ENCODE measurements around the gene ASS1.

ASS1 gene

DNA sequence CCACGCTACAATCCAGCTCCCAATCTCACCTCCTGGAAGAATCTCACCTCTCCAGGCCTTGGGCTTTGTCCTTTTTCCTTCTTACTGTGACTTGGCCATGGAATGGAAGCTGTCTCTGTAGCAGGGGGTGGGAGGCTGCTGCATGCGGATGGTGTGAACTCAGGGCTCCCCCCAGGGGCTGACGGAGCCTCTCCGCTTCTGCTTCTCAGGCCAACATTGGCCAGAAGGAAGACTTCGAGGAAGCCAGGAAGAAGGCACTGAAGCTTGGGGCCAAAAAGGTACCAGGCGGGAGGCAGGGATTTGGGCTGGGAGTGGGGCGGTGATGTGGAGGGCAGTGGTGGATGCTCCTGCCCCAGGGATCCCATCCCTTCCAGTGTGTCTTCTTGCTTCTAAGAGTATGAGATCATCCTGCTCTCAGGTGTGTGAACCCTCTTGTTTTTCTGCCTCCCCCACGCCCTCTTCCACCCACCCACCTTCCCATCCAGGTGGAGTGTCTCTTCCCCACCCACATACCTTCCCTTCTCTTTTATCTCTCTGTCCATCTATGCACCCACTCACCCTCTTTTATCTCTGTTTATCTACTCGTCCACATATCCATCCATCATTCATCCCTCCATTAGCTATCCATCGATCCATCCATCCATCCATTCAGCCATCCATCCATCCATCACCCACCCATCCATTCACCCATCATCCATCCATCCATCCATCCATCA lies 9.5 kb downstream of the ASS1 start:
- no peak for DNase-seq (ENCODE audit: low read depth)

DNA sequence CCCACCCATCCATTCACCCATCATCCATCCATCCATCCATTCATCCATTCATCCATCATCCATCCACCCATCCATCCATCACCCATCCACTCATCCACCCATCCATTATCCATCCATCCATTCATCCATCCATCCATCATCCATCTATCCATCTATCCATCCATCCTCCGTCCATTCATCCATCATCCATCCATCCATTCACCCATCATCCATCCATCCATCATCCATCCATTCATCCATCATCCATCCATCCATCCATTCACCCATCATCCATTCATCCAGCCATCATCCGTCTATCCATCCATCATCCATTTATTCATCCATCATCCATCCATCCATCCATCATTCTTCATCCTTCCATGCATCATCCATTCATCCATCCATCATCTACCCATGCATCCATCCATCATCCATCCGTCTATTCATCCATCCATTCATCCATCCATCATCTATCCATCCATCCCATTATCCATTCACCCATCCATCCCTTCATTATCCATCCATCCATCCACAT lies 10.1 kb downstream of the ASS1 start:
- DNase-seq (ENCODE audit: low read depth): no peak

DNA sequence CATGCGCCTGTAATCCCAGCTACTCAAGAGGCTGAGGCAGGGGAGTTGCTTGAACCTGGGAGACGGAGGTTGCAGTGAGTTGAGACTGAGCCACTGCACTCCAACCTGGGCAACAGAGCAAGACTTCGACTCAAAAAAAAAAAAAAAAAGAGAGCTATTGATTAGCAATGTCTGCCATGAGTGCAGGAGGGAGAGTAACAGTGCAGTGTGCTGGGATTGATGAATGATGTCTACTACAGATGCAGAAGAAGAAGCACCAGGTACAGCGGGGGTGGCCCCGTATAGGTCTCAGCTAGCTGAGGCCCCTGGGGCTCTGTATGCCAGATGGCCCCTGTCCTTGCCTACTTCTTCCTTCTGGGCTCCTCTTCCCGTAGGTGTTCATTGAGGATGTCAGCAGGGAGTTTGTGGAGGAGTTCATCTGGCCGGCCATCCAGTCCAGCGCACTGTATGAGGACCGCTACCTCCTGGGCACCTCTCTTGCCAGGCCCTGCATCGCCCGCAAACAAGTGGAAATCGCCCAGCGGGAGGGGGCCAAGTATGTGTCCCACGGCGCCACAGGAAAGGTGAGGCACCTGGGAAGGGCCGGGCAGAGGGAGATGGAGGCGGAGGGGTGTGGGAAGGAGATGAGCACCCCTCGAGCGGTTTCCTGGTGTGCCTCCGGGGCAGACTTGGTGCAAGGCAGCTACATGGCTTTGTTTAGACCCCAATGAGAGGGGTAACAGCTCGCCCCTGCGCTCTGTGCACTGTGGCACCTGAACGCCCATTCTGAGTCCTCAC lies 13.5 kb downstream of the ASS1 start:
- DNase-seq (ENCODE audit: low read depth): no peak

DNA sequence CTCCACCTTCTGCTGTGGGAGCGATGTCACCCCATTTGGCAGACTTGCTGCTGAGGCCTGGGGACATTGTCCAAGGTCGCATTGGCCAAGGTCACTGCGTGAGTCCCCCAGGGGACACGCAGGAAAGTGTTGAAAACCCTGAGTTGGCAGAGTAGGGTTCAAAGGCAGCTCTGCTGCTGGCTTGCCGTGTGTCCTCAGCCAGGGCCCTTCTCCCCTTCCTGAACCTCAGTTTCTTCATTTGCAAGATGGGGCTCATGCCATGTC lies 14.0 kb downstream of the ASS1 start:
- no peak for DNase-seq (ENCODE audit: low read depth)

DNA sequence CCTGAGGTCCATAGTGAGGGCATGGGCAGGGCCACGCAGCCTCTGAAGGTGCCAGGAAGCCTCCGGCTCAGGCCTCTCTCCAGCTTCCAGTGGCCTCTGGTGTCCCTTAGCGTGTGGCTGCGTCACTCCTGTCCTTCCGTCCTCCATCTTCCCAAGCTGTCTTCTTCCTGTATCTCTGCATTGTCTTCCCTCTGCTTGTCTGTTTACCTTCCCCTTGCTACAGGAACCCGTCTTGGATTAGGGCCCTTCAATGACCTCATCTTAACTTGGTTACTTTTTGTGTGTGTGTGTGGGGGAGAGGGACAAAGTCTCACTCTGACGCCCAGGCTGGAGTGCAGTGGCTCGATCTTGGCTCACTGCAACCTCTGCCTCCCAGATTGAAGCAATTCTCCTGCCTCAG lies 14.4 kb downstream of the ASS1 start:
- no peak for DNase-seq (ENCODE audit: low read depth)

DNA sequence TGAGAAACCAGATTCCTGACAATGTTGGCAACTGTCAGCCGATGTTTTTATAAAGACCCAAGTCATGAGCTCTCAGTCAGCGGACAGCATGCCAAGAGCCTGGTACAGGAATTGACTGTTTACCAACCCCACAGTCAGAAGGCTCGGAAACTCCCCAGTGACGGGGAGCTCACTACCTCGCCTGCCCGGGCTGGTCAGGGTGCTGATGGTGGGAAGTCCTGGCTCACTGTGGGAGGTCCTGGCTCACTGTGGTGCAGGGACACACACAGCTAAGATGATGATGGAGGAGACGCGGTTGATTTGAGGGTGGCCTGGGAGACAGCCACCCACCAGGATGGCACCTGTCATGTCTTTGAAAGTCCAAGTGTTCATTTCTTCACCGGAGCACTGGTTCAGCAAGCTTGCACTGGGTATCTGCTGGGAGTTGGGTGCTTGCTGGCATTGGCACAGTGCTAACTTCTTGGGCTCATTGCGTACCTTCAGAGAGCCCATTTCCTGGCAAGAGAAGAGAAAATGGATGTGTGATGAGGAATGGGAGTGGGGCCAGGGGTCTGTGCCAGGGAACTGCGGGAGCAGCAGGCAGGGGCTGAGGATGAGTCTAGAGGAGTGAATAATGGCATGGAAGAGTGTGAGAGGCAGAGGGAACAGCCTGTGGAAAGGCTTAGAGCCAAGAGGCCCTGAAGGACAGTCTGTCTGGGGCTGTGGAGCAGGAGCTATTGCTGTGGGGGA lies 15.3 kb downstream of the ASS1 start:
- DNase-seq (ENCODE audit: low read depth): no peak

DNA sequence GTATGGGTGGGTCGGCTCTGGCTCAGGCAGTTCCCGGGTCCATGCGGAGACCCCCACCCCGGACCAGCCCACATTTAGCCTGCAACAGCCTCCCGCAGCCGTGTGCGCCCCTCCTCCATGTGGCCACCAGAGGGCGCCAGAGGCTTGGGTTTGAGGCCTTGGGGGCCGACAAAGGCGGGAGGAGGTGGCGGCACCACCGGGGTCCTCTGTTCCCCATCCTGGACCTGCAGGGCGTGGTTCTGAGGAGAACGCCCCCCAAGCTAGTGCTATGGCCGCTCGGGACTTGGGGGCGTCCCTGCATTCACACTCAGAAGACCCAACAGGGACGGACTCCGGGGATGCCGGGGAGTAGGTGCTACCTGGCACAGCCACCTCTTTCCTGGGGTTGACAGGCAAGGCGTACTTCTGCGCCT lies 16.5 kb downstream of the ASS1 start:
- peak; percentile 31 for DNase-seq (ENCODE audit: low read depth)

DNA sequence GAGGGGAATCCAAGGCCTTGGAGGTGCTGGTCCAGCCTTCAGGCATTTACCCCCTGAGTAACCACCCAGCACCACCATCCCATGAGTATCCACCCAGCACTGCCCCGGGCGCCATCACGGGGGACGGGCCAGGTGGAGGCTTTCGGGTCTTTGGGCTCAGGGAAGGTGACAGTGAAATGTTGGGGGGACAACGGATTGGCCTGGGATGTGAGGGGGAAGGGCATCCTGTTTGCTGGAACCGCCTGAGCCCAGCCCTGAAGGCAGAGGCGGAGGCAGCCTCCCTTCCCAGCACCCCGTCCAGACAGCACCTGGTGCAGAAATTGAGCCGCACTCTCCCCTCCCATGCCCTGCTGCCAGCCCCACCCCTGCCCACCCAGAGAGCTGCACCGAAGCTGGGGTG lies 17.0 kb downstream of the ASS1 start:
- no peak for DNase-seq (ENCODE audit: low read depth)

DNA sequence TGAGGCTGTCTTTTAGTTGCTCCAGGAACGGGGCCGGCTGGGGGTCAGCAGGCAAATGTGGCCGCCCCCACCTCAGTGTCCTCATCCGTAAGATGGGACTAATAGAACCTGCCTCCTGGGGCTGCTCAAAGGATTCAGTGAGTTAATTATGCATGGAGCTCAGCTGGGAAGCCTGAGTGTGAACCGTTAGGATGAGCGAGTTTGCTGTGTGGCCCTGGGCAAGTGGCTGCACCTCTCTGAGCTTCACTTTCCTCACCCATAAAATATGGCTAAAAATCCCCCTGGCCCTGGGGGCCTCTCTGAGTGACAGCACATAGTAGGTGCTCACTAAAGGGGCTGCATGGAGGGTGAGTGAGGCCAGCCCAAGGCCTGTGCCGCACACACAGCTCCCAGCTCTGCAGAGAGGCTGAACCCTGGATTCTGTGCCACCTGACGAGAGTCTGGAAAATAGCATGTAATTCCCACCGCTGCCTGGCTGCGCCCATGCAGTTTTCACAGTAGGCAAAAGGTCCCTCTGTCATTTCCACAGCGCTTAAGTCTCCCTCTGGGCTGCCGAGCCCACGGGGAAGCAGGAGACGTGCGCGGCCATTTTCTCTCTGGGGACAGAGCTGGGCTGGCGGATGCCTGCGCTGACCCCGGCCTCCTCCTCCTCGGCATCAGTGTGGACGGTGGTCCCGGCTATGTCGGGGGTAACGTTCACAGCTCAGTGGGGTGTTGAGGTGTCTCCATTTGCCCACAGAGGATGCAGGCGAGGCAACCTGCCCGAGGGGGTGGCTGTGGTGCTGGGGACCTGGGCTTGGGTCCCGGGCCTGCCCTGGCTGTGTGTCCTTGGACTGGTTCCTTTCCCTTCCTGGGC lies 18.2 kb downstream of the ASS1 start:
- no peak for DNase-seq (ENCODE audit: low read depth)

DNA sequence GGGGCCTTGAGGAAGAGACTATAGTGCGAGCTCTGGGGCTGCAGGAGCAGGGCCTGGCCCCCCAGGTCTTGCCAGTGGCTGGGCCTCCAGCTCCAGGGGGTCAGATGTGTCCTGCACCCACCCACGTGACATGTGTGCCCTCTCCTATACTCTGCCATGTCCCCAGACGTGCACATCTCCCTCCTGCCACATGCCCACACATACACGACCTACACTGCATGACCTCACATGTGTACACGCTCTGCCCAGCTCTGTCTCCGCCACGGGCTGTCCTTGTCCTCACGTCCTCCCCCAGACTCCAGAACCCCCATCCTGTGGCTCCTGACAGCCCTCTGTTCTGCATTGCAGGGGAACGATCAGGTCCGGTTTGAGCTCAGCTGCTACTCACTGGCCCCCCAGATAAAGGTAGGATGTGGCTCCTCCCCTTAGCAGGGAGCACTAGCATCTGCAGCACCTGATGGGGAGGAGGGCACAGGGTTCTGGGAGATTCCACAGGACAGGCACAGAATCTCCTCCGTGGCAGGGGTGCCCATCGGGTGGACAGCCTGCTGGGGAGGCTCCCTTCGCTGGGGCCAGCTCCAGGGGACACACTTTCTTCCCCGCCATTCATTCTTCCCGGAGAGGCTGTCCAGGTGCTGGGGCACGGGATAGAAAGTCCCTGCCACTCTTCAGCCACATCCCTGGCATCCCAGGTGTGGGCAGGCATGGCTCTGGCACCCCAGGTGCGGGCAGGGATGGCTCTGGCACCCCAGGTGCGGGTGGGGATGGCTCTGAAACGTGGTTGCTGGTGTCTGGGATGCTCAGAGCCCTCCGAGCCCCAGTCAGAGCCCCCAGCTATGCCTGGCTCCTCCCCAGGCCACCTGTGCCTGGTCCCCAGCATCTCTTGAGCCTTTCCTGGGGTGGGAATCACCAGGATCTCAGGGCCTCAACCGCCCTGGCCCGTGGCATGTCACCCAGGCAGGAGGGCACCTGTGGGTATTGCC lies 19.3 kb downstream of the ASS1 start:
- DNase-seq (ENCODE audit: low read depth): no peak

DNA sequence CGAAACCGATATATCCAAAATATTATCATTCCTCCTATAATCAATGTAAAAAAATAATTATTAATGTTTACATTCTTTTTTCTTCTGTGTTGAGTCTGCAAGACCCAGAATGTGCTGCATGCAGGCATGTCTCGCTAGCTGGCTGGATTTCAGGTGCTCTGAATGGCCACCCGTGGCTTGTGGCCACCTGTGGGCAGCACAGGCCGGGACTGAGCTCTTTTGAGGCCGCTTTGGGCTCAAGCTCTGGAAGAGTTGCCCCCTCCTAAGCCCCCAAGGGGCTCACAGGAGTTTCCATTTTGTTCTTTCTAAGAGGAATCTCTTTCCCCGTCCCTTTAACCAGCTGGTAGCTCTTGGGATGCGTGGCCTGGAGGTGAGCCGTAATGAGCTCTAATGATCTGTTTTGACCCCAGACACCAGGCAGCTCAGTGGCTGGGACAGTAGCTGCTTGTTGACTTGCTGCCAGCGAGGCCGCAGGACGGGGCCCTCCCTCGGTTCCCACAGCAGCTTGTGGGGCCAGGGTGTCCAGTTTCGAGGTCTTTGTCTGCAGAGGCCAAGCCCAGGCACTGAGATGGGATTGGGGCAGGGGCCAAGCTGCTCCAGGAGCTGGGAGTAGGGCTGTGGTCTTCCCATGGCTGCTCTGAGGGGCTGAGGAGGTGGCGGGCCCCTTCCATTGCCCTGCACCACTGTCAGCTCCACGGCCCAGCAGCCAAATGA lies 20.8 kb downstream of the ASS1 start:
- DNase-seq (ENCODE audit: low read depth): no peak

DNA sequence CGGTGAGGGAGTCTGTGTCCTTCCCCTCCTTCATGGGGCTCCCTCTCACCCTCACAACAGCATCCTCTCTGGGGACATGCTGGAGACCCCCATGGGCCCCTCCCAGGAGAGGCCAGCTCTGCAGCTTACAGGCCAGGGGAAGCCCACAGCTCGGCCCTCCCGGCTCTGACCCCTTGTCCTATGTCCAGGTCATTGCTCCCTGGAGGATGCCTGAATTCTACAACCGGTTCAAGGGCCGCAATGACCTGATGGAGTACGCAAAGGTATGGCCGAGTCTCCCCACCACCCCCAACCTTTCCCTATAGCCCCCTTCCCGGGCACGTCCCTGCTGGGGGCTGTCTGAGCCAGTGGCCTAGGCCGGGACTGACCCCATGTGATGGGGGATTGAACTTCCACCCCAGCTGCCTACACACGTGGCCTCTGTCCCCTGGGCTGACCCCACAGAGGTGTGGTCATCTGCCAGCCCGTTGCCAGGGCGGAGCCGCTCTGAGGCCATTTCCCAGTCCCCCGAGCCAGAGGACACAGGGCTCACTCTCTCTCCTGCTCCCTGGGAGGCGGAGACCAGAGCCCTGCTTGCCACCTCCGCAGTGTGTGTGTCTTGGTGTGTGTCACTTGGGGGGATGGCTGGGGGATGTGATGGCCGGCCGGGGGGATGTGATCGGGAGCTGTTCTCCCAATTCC lies 21.9 kb downstream of the ASS1 start:
- no peak for DNase-seq (ENCODE audit: low read depth)

DNA sequence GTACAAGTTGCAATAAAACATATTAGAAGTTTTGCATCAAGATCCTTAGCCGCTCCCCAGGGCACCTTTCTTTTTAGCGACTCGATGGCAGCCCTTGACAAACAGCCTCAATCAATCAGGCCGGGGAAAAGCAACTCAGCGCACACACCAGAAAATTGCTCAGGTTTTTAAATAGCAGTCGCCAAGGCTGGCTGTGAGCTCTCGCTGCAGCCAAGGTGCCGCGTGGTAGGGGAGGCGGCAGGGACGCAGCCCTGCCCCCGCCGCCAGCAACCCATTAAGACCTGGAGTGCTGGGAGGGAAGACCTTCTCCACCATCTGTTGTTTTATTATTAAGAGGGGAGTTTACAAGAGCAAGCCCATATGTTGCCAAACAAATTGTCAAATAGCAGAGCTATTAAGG lies 22.6 kb downstream of the ASS1 start:
- DNase-seq (ENCODE audit: low read depth): no peak

DNA sequence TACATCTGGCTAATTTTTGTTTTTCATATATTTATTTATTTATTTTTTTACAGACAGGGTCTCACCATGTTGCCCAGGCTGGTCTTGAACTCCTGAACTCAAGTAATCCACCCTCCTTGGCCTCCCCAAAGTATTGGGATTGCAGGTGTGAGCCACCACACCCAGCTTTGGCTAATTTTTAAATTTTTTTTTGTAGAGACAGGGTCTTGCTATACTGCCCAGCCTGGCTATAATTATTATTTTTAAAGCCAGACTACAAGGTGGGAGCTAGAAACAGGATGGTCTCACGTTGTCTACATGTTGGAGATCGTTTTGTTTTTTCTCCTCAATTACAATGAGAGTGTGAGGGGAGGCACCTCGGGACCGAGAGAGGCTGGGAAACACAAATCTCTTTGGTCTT lies 23.8 kb downstream of the ASS1 start:
- DNase-seq (ENCODE audit: low read depth): no peak

DNA sequence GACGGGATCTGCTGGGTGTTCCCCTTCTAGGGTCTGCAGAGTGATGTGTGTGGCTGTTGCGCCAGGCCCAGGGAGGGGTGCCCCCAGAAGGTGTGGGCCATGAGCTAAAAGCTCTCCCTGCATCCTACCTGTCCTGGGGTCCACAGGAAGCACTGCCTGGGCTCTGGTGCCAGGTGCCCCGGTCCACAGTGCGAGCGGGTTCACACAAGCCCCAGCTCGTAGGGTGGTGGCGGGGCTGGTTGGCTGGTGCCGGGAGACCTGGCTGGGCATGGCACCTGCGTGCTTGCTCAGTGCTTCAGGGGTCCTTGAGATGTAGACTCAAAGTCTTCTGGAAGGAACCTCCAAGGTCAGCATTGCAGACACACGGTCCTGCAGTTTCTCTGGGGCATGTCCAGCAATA lies 25.5 kb downstream of the ASS1 start:
- no peak for DNase-seq (ENCODE audit: low read depth)

DNA sequence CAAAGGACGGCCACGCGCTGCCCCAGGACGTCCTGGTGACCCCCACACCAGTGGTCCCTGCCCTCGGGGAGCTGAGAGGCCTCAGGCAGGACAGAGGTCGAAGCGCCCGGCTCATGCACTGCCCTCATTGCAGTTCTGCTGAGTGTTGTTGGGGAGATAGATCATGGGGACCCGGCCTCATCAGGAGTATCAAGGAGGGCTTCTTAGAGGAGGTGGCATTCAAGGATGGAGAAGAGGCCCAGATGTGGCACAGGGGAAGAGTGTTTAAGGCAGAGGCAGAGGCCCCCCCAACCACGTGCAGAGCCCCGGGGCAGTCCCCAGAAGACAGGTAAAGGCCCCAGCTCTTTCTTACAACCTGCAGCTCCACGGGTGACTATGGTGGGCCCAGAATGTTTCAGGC lies 26.2 kb downstream of the ASS1 start:
- no peak for DNase-seq (ENCODE audit: low read depth)

DNA sequence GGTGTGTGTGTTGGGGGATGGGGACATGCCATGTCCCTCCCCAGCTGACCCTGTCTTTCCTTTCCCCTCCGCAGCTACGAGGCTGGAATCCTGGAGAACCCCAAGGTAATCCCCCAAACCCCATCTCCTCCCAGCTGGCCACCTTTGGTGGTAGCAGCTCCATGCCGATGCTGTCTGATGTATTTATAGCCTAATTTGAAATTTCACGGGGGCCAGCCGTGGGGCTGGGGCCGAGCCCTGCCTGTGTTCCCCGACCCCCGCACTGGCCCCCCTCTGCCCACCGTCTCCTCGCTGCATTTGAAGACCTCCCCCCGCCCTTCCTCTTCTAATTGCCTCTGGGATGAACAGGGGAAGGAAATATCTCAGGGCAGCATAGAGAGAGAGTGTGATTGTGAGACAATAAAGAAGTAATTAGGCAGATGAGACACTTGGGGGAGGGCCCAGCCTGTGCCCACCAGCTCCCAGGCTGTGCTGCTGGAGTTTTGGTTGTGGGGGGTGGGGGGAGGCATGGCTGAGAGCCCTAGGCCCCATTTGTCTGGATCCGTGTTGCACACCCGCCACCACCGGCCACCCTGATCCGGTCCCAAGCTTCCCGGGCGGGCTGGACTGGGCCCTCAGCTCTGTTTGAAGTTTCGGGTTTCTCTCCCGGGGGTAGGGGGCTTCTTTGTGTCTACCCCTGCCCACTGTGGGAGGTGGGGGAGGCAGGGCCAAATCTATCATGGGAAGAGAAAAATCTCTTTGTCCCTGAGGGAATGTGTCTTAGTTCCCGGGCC lies 26.8 kb downstream of the ASS1 start:
- no peak for DNase-seq (ENCODE audit: low read depth)

DNA sequence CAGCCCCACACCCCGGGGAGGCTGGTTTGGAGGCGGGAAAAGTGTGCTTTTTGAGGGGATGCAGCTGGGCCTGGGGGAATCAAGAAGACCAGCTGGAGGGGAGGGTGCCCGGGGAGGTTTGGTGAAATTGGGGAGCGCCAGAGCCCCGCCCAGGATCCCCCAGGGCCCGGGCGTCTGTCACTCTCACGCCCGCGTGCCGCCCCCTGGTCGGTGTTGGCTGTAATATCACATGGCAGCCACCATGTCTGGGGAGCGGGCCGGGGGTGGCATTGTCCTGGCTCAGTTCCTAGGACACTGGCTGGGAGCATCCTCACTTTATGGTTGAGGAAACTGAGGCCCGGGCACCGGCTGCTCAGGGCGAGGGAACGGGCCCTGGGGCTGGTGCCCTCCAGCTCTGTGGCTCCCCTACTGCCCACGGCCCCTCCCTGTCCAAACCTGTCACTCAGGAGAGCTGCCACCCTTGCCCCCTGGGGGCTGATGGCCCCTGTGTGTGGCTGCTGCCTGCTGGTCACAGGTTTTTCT lies 27.5 kb downstream of the ASS1 start:
- DNase-seq (ENCODE audit: low read depth): no peak

DNA sequence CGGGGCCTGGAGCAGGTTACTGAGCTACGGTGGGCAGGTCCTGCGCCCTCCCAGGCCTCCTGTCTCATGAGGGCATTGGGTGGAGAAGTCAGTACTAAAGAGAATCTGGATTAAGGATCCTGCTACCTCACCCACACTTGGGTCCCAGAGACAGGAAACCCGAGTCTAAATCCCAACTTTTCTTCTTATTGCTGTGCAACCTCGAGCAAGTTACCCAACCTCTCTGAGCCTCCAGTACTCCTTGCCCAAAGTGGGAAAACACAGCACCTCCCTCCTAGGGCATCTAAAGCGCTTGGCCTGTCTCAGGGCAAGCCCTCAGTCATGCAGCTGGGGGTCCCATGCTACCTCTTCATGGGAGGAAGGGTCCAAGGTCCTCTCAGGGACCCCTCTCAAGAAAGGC lies 28.2 kb downstream of the ASS1 start:
- no peak for DNase-seq (ENCODE audit: low read depth)

Data from stimulated activated CD8-positive, alpha-beta memory T cell treated with anti-CD3 and anti-CD28 coated beads, Interleukin-12 subunit alpha, Interleukin-12 subunit beta, amount 100 ng/mL, for 4 hours (primary cell).